Skeletal muscle tissue (tissue), 4 donors: Measurements from ENCODE around the gene NATD1. TPM values are rescaled to one million over a fixed set of nuclear protein-coding genes. Genes with fewer than 3 reads are reported as not detected.

Experiments used
- H3K27ac ChIP-seq: one replicate; pipeline ENCODE4 v1.7.0; 2013; ENCODE audit warnings: mild to moderate bottlenecking, low read depth, low read length, inconsistent platforms
- H3K27me3 ChIP-seq, 3 donors: one replicate each; pipeline ENCODE4 v1.7.0; 2013; ENCODE audit warnings: low read length in 3 of 3; ENCODE audit not compliant: control insufficient read depth in 3 of 3, insufficient read depth in 3 of 3
- H3K36me3 ChIP-seq, 3 donors: one replicate each; pipeline ENCODE4 v1.7.0; 2013; ENCODE audit warnings: low read length in 3 of 3; ENCODE audit not compliant: control insufficient read depth in 3 of 3, insufficient read depth in 3 of 3
- H3K4me1 ChIP-seq, 3 donors: one replicate each; pipeline ENCODE4 v1.7.0; 2013; ENCODE audit warnings: low read length in 3 of 3, mild to moderate bottlenecking in 3 of 3; ENCODE audit not compliant: control insufficient read depth in 3 of 3, insufficient read depth in 3 of 3
- H3K4me3 ChIP-seq, 3 donors: one replicate each; pipeline ENCODE4 v1.7.0; 2013; ENCODE audit warnings: low read length in 3 of 3
- H3K9ac ChIP-seq, 3 donors: one replicate each; pipeline ENCODE4 v1.7.0; 2013; ENCODE audit warnings: low read length in 3 of 3, mild to moderate bottlenecking in 3 of 3, moderate library complexity in 2 of 3, low read depth in 1 of 3
- H3K9me3 ChIP-seq, 3 donors: one replicate each; pipeline ENCODE4 v1.7.0; 2013; ENCODE audit warnings: low read length in 3 of 3; ENCODE audit not compliant: control insufficient read depth in 3 of 3
- total RNA-seq: library from RNA; depleted of rRNA; stranded (reverse); fragments of >200 nt; gene quantifications from one replicate; pipeline ENCODE4 v1.2.3, GENCODE V29; 2014
- donor health status: Osteomylitis.

Gene NATD1
- total RNA-seq, 1 donor from 2014 or later: 3.7 TPM

DNA sequence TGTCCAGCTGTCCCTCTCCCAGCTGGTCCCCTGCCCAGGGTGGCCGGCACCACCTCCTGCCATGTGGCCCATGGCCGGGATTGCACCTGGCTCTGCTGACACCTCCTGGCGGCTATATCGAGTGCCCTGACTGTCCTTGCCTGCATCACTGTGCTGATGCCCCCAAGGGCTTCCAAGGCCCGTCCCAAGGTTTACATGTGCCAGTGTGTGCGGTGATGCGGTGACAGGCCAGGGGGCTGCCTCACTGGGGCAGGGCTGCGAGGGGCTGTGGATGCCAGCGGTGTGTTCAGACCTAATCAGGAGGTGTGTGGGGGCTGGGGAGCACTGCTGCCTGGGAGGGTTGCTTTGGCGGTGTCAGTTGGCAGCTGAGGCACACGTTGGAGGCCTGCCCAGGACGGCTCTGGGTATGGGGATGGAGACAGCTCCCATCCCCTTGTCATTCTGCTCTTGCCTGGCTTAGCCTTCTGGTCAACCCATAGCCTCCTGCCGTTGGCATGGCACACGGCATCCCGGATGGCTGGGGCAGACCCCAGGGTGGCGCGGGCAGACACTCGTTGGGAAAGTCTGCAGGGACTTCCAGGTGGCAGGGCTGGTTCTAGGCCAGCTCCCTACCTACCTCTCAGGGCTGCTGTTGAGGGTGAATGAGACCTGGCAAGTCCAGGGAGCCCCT is 36.8 kb upstream of the NATD1 start:
- Histone ChIP-seq H3K27me3 (peaks cover 0 to 3% (median 0%) of the 10 kb centered on the region in 3 donors), H3K36me3 (peaks cover 0 to 24% (median 2%) of the 10 kb centered on the region in 3 donors), H3K27ac (peak overlapping the region; percentile 91), H3K9ac (peak overlapping the region; percentile 73 to 99 (median 85)), H3K4me3 (peak overlapping the region in 2 of 3 donors; percentile 63 to 69), H3K9me3 (no peaks in the 10 kb centered on the region), H3K4me1 (peaks cover 69 to 89% (median 87%) of the 10 kb centered on the region in 3 donors)

DNA sequence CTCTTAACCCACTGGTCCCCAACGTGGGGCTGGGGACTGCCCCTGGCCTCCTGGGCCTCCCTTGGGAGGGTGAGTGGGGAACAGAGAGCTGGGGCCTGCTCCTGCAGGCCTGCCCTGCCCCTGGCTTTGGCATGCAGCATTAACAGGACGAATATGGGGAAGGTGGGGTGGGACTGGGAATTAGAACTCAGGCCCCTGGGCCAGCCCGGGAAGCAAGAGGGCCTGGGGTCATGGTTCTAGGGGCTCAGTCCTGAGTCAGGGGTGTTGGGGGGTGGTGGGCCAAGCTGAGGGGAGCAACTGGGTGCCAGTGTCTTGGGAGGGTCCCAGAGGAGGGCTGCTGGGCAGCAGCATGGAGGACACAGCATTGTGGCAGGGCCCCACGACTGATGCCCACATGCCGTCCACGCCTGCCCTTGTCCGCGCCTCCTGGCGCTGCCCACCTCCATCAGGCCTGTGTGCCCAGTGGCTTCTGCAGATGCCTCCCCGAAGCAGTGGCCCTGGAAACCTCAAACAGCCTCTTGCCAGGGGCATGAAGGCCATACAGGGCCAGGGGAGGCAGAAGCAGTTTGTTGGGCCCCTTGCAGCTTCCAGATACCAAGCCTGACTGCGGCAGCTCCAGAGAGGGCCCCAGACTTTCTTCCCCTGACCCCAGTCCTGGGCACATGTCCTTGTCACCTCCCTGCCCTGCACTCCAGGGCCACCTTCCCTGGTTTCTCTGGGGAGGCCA is 36.1 kb upstream of the NATD1 start:
- Histone ChIP-seq H3K27ac (peak overlapping the region; percentile 91), H3K27me3 (no peaks in the 10 kb centered on the region), H3K9ac (peak overlapping the region; percentile 73 to 99 (median 85)), H3K4me1 (peaks cover 64 to 83% (median 80%) of the 10 kb centered on the region in 3 donors), H3K4me3 (peak overlapping the region; percentile 69 to 98 (median 73)), H3K9me3 (no peaks in the 10 kb centered on the region), H3K36me3 (peaks cover 0 to 24% (median 2%) of the 10 kb centered on the region in 3 donors)

DNA sequence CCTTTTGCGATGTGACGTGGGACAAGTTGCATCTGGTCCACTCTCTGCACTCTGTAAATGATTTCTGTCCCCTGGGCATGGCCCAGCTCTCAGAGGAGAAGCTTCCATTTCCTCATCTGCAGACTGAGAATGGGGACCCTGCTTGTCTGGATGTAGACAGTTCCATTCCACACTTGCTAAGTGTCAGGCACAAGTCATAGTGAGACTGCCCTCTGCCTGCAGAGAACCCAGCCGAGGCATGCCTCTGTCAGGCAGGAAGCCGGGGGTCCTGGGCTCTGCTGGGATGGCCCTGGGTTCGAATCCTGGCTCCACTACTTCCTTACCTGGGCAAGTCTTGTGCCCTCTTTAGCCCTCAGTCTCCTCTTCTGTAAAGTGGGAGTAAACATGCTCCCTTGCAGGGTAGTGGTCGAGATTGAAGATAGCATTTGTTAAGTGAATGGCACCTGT is 35.4 kb upstream of the NATD1 start:
- no peaks in the 10 kb centered on the region for H3K9me3 ChIP-seq
- no peaks in the 10 kb centered on the region for H3K27me3 ChIP-seq
- peak overlapping the region; percentile 91 for H3K27ac ChIP-seq
- peaks cover 66 to 82% (median 78%) of the 10 kb centered on the region in 3 donors for H3K4me1 ChIP-seq
- peak overlapping the region; percentile 69 to 98 (median 73) for H3K4me3 ChIP-seq
- H3K36me3 ChIP-seq: peaks cover 0 to 17% (median 2%) of the 10 kb centered on the region in 3 donors
- H3K9ac ChIP-seq: peak overlapping the region; percentile 73 to 99 (median 85)

DNA sequence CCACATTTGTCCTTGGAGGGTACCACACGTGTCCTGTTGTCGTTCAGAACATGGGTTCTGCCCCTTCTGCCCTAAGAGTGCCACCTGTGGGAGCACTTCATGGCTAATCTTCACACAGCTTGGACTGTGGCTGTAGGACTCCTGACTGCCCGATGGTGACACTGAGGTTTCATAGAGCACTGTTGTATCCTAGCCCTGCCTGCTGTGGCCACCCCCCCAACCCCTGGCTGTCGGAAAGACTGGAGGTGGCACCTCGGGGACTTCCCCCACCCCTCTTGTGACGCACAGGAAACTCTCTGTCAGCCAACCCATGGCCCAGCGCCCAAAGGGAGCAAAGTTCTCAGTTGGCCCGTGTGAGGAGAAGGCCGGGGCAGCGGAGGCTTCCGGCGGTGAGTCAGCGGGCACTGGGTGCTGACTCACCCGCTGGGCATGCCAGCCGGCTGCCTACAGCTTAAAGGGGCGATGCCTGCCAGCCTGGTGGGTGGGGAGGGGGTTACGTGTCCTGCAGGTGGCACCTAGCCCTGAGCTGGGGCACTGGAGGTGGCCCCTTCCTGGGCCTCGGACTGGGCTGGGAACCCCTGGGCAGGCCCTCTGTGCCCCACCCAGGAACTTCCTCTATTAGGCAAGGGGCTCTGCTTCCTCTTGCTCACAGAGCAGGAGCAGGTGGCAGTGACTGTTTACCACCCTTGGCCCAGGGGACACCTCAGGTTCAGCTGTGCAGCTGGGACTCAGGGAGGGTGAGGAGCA is 34.7 kb upstream of the NATD1 start:
- Histone ChIP-seq H3K27ac (peak overlapping the region; percentile 91), H3K9ac (peak overlapping the region; percentile 92 to 99 (median 96)), H3K9me3 (no peaks in the 10 kb centered on the region), H3K27me3 (no peaks in the 10 kb centered on the region), H3K4me3 (peak overlapping the region; percentile 90 to 98 (median 96)), H3K4me1 (peaks cover 71 to 82% (median 78%) of the 10 kb centered on the region in 3 donors), H3K36me3 (peaks cover 0 to 14% (median 2%) of the 10 kb centered on the region in 3 donors)

DNA sequence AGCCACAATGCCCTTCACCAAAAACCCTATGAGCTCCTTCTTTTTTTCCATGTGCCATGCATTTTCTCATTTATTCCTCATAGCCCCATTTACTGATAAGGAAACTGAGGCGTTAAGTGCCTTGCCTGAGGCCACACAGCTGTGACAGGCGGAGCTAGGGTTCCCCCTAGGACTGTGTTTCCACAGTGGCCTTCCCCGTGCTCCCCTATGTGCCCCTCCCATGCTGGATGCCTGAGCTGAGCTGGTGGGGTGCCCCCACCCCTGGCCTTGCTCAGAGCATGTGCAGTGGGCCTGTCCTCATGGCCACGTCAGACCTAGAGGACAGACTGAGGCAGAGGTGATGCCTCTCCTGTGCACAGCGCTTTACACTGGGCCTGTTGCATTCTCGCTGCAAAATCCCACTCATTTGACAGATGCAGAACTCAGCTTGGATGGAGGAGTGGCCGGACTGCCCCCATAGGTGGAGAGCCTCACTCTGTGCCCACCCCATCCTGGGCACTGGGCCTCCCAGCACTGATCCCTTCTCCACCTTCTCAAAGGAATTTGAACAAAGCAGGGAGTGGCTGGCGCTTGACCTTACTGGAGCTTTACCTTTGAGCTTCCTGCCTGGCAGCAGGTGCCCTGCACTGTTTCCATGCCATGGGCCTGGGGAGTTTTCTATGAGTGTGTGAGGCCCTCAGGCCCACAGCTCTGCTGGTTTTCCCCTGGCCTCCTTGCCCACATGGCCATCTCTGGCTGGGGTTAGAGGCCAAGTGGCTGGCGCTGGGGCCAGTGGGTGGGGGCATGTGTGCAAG is 33.9 kb upstream of the NATD1 start:
- Histone ChIP-seq H3K36me3 (peaks cover 0 to 11% (median 2%) of the 10 kb centered on the region in 3 donors), H3K4me3 (peak overlapping the region; percentile 90 to 98 (median 96)), H3K27ac (peak overlapping the region; percentile 91), H3K9me3 (no peaks in the 10 kb centered on the region), H3K4me1 (peaks cover 77 to 90% (median 82%) of the 10 kb centered on the region in 3 donors), H3K9ac (peak overlapping the region; percentile 92 to 99 (median 96)), H3K27me3 (no peaks in the 10 kb centered on the region)

DNA sequence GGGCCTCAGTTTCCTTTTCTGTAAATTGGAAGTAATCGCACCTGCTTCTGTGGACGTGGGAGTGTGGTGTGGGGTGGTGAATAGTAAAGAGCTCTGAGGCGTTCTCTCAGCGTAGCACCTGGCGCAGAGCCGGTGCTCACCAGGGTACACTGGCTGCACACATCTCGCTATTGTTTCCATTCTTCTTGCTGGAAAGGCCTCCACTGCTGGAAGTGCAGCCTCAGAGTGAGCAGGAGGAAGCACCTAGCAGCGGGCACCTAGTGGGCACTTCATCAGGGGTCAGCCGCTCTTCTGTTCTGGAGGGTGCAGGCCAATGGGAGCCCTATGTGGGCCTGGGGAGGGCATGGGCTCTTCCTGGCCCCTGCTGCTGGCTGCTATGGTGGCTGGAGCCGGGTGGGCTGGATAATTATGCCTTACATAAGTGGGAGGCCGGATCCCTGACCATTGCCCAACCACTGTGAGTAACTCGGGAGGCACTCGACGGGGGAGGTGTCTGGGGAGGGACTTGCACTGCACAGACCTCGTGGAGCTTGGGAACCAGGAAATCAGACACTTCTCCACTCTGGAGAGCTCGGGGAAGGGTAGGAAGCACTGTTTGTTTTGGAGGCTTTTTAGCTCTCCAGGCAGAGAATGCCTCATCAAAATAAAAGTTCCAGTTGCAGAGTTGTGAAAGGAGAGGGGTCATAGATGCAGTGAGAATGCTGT is 33.0 kb upstream of the NATD1 start:
- H3K9me3 ChIP-seq: no peaks in the 10 kb centered on the region
- H3K27me3 ChIP-seq: no peaks in the 10 kb centered on the region
- H3K4me3 ChIP-seq: peak overlapping the region; percentile 90 to 98 (median 96)
- H3K36me3 ChIP-seq: peaks cover 0 to 3% (median 0%) of the 10 kb centered on the region in 3 donors
- peak overlapping the region; percentile 91 for H3K27ac ChIP-seq
- H3K9ac ChIP-seq: peak overlapping the region; percentile 92 to 99 (median 96)
- peaks cover 70 to 88% (median 78%) of the 10 kb centered on the region in 3 donors for H3K4me1 ChIP-seq

DNA sequence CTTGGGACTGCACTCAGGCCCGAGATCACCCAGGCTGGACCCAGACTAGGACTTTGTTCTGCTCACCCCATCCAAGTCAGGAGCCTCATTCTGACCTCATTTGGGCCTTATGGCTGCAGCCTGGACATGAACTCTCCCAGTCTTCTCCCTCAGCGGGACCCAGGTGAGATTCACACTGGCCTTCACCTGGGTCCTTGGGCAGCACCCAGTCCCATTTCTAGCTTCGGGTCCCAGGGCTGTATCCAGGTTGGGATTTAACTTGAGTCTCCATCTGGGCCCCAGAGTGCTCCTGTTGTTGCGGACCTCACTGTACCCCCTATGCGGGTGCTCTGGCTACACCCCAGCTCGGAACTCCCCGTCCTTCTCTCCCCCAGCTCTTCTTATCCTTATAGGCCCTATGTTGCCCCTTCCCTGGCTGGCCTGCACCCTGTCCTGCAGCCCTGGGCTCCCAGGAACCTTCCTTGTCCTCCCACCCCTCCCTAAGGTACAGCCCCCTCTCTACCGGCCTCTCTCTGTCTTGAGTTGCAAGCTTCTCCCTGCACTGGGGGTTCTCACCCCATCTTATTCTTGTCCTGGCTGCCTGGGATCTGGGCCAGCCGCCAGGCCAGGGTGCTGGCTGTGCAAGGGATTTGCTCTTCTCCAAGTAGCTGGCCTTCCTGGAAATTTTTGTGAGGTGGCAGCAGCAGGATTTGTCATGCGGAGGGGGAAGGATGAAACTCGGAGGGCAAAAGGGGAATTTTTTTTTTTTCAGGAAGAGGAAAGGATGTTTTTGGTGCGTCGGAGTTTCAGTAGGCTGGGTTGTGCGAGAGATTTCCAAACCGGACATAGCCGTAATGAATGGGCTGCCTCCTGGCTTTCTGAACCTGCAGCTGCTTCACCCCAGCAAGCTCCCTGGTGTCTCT is 32.2 kb upstream of the NATD1 start:
- Histone ChIP-seq H3K4me3 (peak overlapping the region; percentile 90 to 98 (median 96)), H3K4me1 (peaks cover 64 to 82% (median 71%) of the 10 kb centered on the region in 3 donors), H3K9ac (peak overlapping the region; percentile 92 to 99 (median 96)), H3K27me3 (no peaks in the 10 kb centered on the region), H3K36me3 (peaks cover 0 to 3% (median 0%) of the 10 kb centered on the region in 3 donors), H3K9me3 (no peaks in the 10 kb centered on the region), H3K27ac (peak overlapping the region; percentile 91)
